WTC11 (cell line): ENCODE results near the gene CPVL. TPM values are rescaled to one million over a fixed set of nuclear protein-coding genes. Genes with fewer than 3 reads are reported as not detected.

Source experiments
- ATAC-seq: fragments of 200-7000 bp; cut with Tn5 transposase; 2 replicates; pipeline ENCODE4 v1.10.0; 2021; ENCODE audit warnings: mild to moderate bottlenecking, moderate library complexity
- CTCF ChIA-PET: fragments of 300-600 bp; sonication (Branson Sonifier 250); formaldehyde crosslinking; loops from one replicate; lab custom pipeline; 2021; ENCODE audit warnings: antibody characterized with exemption; lab: Charles Lee
- POLR2A ChIA-PET: fragments of 350-600 bp; sonication (Branson Sonifier 250); formaldehyde crosslinking; loops from one replicate; lab custom pipeline; 2021; ENCODE audit warnings: antibody characterized with exemption; lab: Charles Lee
- DNase-seq: peaks from one replicate; pipeline ENCODE4 v3.0.0; 2021; ENCODE audit warnings: low spot score
- H3K27ac Mint-ChIP-seq: 2 replicates; pipeline ENCODE4 v1.8.0; 2021; ENCODE audit warnings: mixed read lengths
- H3K27me3 Mint-ChIP-seq: 2 replicates; pipeline ENCODE4 v1.8.0; 2021; ENCODE audit warnings: low read depth, mild to moderate bottlenecking, moderate library complexity, mixed read lengths
- H3K36me3 Mint-ChIP-seq: 2 replicates; pipeline ENCODE4 v1.8.0; 2021; ENCODE audit warnings: mixed read lengths
- H3K4me1 Mint-ChIP-seq: 2 replicates; pipeline ENCODE4 v1.8.0; 2022; ENCODE audit warnings: mixed read lengths
- H3K4me3 Mint-ChIP-seq: 2 replicates; pipeline ENCODE4 v1.8.0; 2021; ENCODE audit warnings: mild to moderate bottlenecking, moderate library complexity, mixed read lengths
- H3K9me3 Mint-ChIP-seq: 2 replicates; pipeline ENCODE4 v1.8.0; 2021; ENCODE audit warnings: mixed read lengths
- ATF1 ChIP-seq: sonication (generic); formaldehyde crosslinking; IDR thresholded peaks from 2 replicates; pipeline ENCODE4 v1.8.1; 2023; ENCODE audit warnings: mild to moderate bottlenecking, moderate library complexity, missing genetic modification reagents
- CBFB ChIP-seq: sonication (generic); formaldehyde crosslinking; IDR thresholded peaks from 2 replicates; pipeline ENCODE4 v1.8.1; 2022; ENCODE audit warnings: mild to moderate bottlenecking, low read depth, missing genetic modification reagents
- ETV6 ChIP-seq: sonication (generic); formaldehyde crosslinking; IDR thresholded peaks from 2 replicates; pipeline ENCODE4 v1.8.1; 2022; ENCODE audit warnings: mild to moderate bottlenecking, missing genetic modification reagents
- FOXJ3 ChIP-seq: sonication (generic); formaldehyde crosslinking; IDR thresholded peaks from 2 replicates; pipeline ENCODE4 v1.9.0; 2021; ENCODE audit warnings: missing genetic modification reagents, mild to moderate bottlenecking, borderline replicate concordance
- FOXK1 ChIP-seq: sonication (generic); formaldehyde crosslinking; IDR thresholded peaks from 2 replicates; pipeline ENCODE4 v1.8.0; 2022; ENCODE audit warnings: mild to moderate bottlenecking, moderate library complexity, missing genetic modification reagents
- HMGA2 ChIP-seq: fragments of 250-450 bp; sonication (Bioruptor Pico); IDR thresholded peaks from 2 replicates; pipeline ENCODE4 v1.4.0; 2021; ENCODE audit warnings: mild to moderate bottlenecking, moderate library complexity
- KAT7 ChIP-seq: sonication (generic); formaldehyde crosslinking; IDR thresholded peaks from 2 replicates; pipeline ENCODE4 v1.8.1; 2023; ENCODE audit warnings: missing genetic modification reagents, mild to moderate bottlenecking, borderline replicate concordance
- MXD4 ChIP-seq: fragments of 250-450 bp; sonication (Bioruptor Pico); IDR thresholded peaks from 2 replicates; pipeline ENCODE4 v1.8.0; 2021; ENCODE audit warnings: mild to moderate bottlenecking, moderate library complexity, borderline replicate concordance
- NR1H2 ChIP-seq: sonication (generic); formaldehyde crosslinking; IDR thresholded peaks from 2 replicates; pipeline ENCODE4 v1.9.0; 2021; ENCODE audit warnings: mild to moderate bottlenecking, moderate library complexity, missing genetic modification reagents
- NR3C1 ChIP-seq: sonication (generic); formaldehyde crosslinking; conservative IDR thresholded peaks from 2 replicates; pipeline ENCODE4 v1.8.1; 2023; ENCODE audit warnings: low read depth, mild to moderate bottlenecking, missing genetic modification reagents
- PRRX2 ChIP-seq: fragments of 250-450 bp; sonication (Bioruptor Pico); IDR thresholded peaks from 2 replicates; pipeline ENCODE4 v1.8.0; 2021; ENCODE audit warnings: mild to moderate bottlenecking
- RELA ChIP-seq: sonication (generic); formaldehyde crosslinking; IDR thresholded peaks from 2 replicates; pipeline ENCODE4 v1.8.1; 2022; ENCODE audit warnings: missing genetic modification reagents, mild to moderate bottlenecking, borderline replicate concordance
- SMAD3 ChIP-seq: sonication (generic); formaldehyde crosslinking; IDR thresholded peaks from 2 replicates; pipeline ENCODE4 v1.8.0; 2022; ENCODE audit warnings: missing genetic modification reagents, mild to moderate bottlenecking, borderline replicate concordance
- SMAD4 ChIP-seq: sonication (generic); formaldehyde crosslinking; IDR thresholded peaks from 2 replicates; pipeline ENCODE4 v1.8.0; 2022; ENCODE audit warnings: mild to moderate bottlenecking, missing genetic modification reagents
- SOX15 ChIP-seq: fragments of 250-450 bp; sonication (Bioruptor Pico); IDR thresholded peaks from 2 replicates; pipeline ENCODE4 v1.9.0; 2021; ENCODE audit warnings: mild to moderate bottlenecking
- TEAD1 ChIP-seq: sonication (generic); formaldehyde crosslinking; IDR thresholded peaks from 2 replicates; pipeline ENCODE4 v1.8.0; 2022; ENCODE audit warnings: mild to moderate bottlenecking, missing genetic modification reagents
- TEAD4 ChIP-seq: sonication (generic); formaldehyde crosslinking; IDR thresholded peaks from 2 replicates; pipeline ENCODE4 v1.8.0; 2022; ENCODE audit warnings: mild to moderate bottlenecking, missing genetic modification reagents
- ZNF317 ChIP-seq: sonication (generic); formaldehyde crosslinking; IDR thresholded peaks from 2 replicates; pipeline ENCODE4 v1.8.1; 2023; ENCODE audit warnings: low read depth, mild to moderate bottlenecking, moderate library complexity, missing genetic modification reagents, borderline replicate concordance
- ZNF416 ChIP-seq: fragments of 250-450 bp; sonication (Bioruptor Pico); IDR thresholded peaks from 2 replicates; pipeline ENCODE4 v1.9.0; 2021; ENCODE audit warnings: mild to moderate bottlenecking, inconsistent platforms
- ZNF423 ChIP-seq: fragments of 250-450 bp; sonication (Bioruptor Pico); IDR thresholded peaks from 2 replicates; pipeline ENCODE4 v2.1.2; 2022; ENCODE audit warnings: mild to moderate bottlenecking, moderate library complexity
- ZNF671 ChIP-seq: fragments of 250-450 bp; sonication (Bioruptor Pico); IDR thresholded peaks from 2 replicates; pipeline ENCODE4 v1.8.0; 2021; ENCODE audit warnings: mild to moderate bottlenecking
- total RNA-seq: library from RNA; stranded (reverse); gene quantifications from 3 replicates; pipeline ENCODE4 v1.2.3, GENCODE V29; 2021
- TF ChIP-seq, protein P1 (sequence below): fragments of 250-450 bp; sonication (Bioruptor Pico); IDR thresholded peaks from 2 replicates; pipeline ENCODE4 v1.9.0; 2021; ENCODE audit warnings: mild to moderate bottlenecking
- TF ChIP-seq, protein P2 (sequence below): sonication (generic); formaldehyde crosslinking; IDR thresholded peaks from 2 replicates; pipeline ENCODE4 v1.8.0; 2022; ENCODE audit warnings: missing genetic modification reagents
- TF ChIP-seq, protein P3 (sequence below): sonication (generic); formaldehyde crosslinking; IDR thresholded peaks from 2 replicates; pipeline ENCODE4 v1.8.1; 2022; ENCODE audit warnings: mild to moderate bottlenecking, moderate library complexity, missing genetic modification reagents
- TF ChIP-seq, protein P4 (sequence below): sonication (generic); formaldehyde crosslinking; conservative IDR thresholded peaks from 2 replicates; pipeline ENCODE4 v1.8.1; 2023; ENCODE audit warnings: mild to moderate bottlenecking, low read depth, missing genetic modification reagents, moderate library complexity
- TF ChIP-seq, protein P5 (sequence below): sonication (generic); formaldehyde crosslinking; IDR thresholded peaks from 2 replicates; pipeline ENCODE4 v1.8.1; 2023; ENCODE audit warnings: mild to moderate bottlenecking, missing genetic modification reagents

Gene CPVL
- total RNA-seq, 1 experiment from 2014 or later: 34.2 TPM

DNA sequence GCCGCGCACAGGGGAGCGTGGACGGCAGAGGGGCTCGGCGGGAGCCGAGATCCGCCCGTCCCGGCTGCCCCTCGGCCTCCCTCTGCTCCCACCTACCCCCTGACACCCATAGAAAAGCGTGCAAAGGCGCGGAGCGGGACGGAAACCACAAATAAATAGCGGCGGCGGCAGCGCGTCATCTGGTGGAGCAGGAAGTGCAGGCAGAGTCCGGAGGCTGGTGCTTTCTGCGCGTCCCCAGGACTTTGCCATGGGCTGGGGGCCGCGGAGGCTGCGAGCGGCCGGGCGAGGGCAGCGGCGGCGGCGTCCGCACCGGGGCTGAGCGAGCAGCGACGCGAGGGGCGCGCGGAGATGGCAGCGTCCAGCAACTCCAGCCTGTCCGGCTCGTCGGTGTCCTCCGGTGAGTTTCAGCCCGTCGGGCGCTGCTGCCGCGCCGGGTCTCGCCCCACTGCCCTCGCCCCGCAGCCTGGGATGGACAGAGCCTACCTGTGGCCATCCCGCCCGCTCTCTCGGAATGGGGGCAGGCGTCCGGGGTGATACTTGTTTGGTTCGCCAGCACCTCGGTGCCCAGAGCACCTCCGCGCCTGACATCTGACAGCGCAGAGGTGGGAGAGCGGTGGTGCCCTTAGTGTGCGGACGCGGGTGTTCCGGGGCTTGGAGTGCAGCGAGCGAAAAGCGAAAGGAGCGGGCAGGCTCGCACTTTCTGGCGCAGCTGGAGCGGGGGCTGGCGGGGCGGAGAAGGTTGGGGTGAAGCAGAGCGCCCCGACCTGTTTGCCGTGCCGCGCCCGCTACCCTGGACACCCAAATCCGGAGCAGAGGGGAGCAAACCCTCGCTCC lies 48.5 kb upstream of the CPVL start, which contains the start of gene CHN2:
Gene CHN2 (plus strand): TSS at position 182 of the 834 bp plus-strand sequence.
- Mint-ChIP-seq H3K4me1 (peaks cover 50% of the 10 kb centered on the region), H3K27ac (no peak within 1 kb of the TSS), H3K4me3 (peak within 1 kb of the TSS; percentile 80), H3K27me3 (peaks cover 80% of the 10 kb centered on the region), H3K36me3 (no peaks in the 10 kb centered on the region), H3K9me3 (no peaks in the 10 kb centered on the region)
- POLR2A ChIA-PET: no interaction called here
- peak; percentile 53 for ATAC-seq
- CTCF ChIA-PET: interaction anchor here (0.6 to 1.2 kb wide), 5 partner anchors 45 to 400 kb away, joined by 3 to 4 read pairs (median 4); no protein-coding TSS in a partner anchor
- peak; percentile 62 for DNase-seq
- TF ChIP-seq, protein P1, sequence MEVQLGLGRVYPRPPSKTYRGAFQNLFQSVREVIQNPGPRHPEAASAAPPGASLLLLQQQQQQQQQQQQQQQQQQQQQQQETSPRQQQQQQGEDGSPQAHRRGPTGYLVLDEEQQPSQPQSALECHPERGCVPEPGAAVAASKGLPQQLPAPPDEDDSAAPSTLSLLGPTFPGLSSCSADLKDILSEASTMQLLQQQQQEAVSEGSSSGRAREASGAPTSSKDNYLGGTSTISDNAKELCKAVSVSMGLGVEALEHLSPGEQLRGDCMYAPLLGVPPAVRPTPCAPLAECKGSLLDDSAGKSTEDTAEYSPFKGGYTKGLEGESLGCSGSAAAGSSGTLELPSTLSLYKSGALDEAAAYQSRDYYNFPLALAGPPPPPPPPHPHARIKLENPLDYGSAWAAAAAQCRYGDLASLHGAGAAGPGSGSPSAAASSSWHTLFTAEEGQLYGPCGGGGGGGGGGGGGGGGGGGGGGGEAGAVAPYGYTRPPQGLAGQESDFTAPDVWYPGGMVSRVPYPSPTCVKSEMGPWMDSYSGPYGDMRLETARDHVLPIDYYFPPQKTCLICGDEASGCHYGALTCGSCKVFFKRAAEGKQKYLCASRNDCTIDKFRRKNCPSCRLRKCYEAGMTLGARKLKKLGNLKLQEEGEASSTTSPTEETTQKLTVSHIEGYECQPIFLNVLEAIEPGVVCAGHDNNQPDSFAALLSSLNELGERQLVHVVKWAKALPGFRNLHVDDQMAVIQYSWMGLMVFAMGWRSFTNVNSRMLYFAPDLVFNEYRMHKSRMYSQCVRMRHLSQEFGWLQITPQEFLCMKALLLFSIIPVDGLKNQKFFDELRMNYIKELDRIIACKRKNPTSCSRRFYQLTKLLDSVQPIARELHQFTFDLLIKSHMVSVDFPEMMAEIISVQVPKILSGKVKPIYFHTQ (CRISPR knock-in tag): no peak
- TF ChIP-seq ZNF416 (CRISPR knock-in tag): no peak
- TF ChIP-seq ZNF317 (CRISPR knock-in tag): no peak
- TF ChIP-seq SMAD3 (CRISPR knock-in tag): no peak
- no peak for TF ChIP-seq CBFB (CRISPR knock-in tag)
- TF ChIP-seq, protein P2, sequence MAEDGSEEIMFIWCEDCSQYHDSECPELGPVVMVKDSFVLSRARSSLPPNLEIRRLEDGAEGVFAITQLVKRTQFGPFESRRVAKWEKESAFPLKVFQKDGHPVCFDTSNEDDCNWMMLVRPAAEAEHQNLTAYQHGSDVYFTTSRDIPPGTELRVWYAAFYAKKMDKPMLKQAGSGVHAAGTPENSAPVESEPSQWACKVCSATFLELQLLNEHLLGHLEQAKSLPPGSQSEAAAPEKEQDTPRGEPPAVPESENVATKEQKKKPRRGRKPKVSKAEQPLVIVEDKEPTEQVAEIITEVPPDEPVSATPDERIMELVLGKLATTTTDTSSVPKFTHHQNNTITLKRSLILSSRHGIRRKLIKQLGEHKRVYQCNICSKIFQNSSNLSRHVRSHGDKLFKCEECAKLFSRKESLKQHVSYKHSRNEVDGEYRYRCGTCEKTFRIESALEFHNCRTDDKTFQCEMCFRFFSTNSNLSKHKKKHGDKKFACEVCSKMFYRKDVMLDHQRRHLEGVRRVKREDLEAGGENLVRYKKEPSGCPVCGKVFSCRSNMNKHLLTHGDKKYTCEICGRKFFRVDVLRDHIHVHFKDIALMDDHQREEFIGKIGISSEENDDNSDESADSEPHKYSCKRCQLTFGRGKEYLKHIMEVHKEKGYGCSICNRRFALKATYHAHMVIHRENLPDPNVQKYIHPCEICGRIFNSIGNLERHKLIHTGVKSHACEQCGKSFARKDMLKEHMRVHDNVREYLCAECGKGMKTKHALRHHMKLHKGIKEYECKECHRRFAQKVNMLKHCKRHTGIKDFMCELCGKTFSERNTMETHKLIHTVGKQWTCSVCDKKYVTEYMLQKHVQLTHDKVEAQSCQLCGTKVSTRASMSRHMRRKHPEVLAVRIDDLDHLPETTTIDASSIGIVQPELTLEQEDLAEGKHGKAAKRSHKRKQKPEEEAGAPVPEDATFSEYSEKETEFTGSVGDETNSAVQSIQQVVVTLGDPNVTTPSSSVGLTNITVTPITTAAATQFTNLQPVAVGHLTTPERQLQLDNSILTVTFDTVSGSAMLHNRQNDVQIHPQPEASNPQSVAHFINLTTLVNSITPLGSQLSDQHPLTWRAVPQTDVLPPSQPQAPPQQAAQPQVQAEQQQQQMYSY: no peak
- TF ChIP-seq, protein P3, sequence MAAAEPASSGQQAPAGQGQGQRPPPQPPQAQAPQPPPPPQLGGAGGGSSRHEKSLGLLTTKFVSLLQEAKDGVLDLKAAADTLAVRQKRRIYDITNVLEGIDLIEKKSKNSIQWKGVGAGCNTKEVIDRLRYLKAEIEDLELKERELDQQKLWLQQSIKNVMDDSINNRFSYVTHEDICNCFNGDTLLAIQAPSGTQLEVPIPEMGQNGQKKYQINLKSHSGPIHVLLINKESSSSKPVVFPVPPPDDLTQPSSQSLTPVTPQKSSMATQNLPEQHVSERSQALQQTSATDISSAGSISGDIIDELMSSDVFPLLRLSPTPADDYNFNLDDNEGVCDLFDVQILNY (CRISPR knock-in tag): peak; percentile 20; the same call in 1 of the 2 replicates
- no peak for TF ChIP-seq HMGA2 (CRISPR knock-in tag)
- TF ChIP-seq ZNF423 (CRISPR knock-in tag): no peak
- TF ChIP-seq, protein P4, sequence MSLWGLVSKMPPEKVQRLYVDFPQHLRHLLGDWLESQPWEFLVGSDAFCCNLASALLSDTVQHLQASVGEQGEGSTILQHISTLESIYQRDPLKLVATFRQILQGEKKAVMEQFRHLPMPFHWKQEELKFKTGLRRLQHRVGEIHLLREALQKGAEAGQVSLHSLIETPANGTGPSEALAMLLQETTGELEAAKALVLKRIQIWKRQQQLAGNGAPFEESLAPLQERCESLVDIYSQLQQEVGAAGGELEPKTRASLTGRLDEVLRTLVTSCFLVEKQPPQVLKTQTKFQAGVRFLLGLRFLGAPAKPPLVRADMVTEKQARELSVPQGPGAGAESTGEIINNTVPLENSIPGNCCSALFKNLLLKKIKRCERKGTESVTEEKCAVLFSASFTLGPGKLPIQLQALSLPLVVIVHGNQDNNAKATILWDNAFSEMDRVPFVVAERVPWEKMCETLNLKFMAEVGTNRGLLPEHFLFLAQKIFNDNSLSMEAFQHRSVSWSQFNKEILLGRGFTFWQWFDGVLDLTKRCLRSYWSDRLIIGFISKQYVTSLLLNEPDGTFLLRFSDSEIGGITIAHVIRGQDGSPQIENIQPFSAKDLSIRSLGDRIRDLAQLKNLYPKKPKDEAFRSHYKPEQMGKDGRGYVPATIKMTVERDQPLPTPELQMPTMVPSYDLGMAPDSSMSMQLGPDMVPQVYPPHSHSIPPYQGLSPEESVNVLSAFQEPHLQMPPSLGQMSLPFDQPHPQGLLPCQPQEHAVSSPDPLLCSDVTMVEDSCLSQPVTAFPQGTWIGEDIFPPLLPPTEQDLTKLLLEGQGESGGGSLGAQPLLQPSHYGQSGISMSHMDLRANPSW (CRISPR knock-in tag): no peak
- no peak for TF ChIP-seq ATF1 (CRISPR knock-in tag)
- TF ChIP-seq, protein P5, sequence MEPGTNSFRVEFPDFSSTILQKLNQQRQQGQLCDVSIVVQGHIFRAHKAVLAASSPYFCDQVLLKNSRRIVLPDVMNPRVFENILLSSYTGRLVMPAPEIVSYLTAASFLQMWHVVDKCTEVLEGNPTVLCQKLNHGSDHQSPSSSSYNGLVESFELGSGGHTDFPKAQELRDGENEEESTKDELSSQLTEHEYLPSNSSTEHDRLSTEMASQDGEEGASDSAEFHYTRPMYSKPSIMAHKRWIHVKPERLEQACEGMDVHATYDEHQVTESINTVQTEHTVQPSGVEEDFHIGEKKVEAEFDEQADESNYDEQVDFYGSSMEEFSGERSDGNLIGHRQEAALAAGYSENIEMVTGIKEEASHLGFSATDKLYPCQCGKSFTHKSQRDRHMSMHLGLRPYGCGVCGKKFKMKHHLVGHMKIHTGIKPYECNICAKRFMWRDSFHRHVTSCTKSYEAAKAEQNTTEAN (CRISPR knock-in tag): no peak
- TF ChIP-seq FOXK1 (CRISPR knock-in tag): no peak; the same call in 1 of the 2 replicates
- no peak for TF ChIP-seq SOX15
- no peak for TF ChIP-seq TEAD4 (CRISPR knock-in tag)
- no peak for TF ChIP-seq NR3C1 (CRISPR knock-in tag)
- TF ChIP-seq SMAD4: no peak
- no peak for TF ChIP-seq NR1H2 (CRISPR knock-in tag)
- no peak for TF ChIP-seq PRRX2 (CRISPR knock-in tag)
- peak; percentile 32; the same call in 1 of the 2 replicates for TF ChIP-seq RELA (CRISPR knock-in tag)
- peak; percentile 76; the same call in 1 of the 2 replicates for TF ChIP-seq KAT7 (CRISPR knock-in tag)
- TF ChIP-seq TEAD1: 0 out of 2 replicates have a peak, but pooled peaks have one; percentile 27
- TF ChIP-seq MXD4 (CRISPR knock-in tag): no peak
- no peak for TF ChIP-seq FOXJ3 (CRISPR knock-in tag)
- TF ChIP-seq ETV6 (CRISPR knock-in tag): no peak
- no peak for TF ChIP-seq ZNF671 (CRISPR knock-in tag)
